ENCODE measurements around the gene SLIT3.

DNA sequence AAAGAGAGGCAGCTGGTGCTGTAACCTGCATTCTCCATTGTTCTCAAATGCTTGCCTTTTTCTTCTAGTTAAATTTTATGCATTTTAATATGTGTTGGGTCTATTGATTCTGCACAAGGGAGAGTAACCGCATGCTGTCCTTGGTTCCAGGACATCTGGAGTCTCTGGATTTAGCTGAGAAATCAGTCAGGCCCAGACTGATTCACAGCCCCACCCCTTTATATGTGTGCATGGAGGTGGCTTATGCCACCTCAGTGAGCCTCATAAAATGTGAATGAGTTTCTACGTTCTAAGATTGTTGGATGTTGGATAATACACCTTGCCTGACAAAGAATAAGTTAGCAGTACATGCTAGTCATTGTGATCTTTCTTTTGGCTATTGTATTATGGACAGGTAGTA lies 611.7 kb downstream of the SLIT3 start:
- TF ChIP-seq, protein P1, sequence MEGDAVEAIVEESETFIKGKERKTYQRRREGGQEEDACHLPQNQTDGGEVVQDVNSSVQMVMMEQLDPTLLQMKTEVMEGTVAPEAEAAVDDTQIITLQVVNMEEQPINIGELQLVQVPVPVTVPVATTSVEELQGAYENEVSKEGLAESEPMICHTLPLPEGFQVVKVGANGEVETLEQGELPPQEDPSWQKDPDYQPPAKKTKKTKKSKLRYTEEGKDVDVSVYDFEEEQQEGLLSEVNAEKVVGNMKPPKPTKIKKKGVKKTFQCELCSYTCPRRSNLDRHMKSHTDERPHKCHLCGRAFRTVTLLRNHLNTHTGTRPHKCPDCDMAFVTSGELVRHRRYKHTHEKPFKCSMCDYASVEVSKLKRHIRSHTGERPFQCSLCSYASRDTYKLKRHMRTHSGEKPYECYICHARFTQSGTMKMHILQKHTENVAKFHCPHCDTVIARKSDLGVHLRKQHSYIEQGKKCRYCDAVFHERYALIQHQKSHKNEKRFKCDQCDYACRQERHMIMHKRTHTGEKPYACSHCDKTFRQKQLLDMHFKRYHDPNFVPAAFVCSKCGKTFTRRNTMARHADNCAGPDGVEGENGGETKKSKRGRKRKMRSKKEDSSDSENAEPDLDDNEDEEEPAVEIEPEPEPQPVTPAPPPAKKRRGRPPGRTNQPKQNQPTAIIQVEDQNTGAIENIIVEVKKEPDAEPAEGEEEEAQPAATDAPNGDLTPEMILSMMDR (IDR thresholded peaks at IDR 0.05), result no peak
- TF ChIP-seq EP300 (IDR thresholded peaks at IDR 0.05), result no peak
- TF ChIP-seq POLR2A (IDR thresholded peaks at IDR 0.05), result no peak
- TF ChIP-seq POLR2AphosphoS5 (IDR thresholded peaks at IDR 0.05), result no peak
